Sigmoid colon (tissue), 4 donors: Measurements from ENCODE around the gene SLC34A1.

Source experiments
- CTCF ChIP-seq, 4 experiments: fragments of 450-650 bp in 3 of 4; fragments of 200-600 bp in 1 of 4; IDR thresholded peaks; one replicate each; pipeline ENCODE4 v1.5.1; 2016 to 2019; ENCODE audit warnings: antibody characterized with exemption in 4 of 4, mild to moderate bottlenecking in 3 of 4, moderate library complexity in 2 of 4
- EP300 ChIP-seq, 4 donors: sonication (generic); formaldehyde crosslinking; IDR thresholded peaks; one replicate each; pipeline ENCODE4 v1.6.1; 2017; ENCODE audit warnings: antibody characterized with exemption in 4 of 4
- POLR2A ChIP-seq, 2 donors: fragments of 450-650 bp; IDR thresholded peaks; one replicate each; pipeline ENCODE4 v1.6.1; 2016; ENCODE audit warnings: antibody characterized with exemption in 2 of 2, mild to moderate bottlenecking in 2 of 2, moderate library complexity in 2 of 2
- POLR2AphosphoS5 ChIP-seq, 4 donors: sonication (generic); formaldehyde crosslinking; IDR thresholded peaks; one replicate each; pipeline ENCODE4 v1.6.1; 2017; ENCODE audit warnings: antibody characterized with exemption in 4 of 4

DNA sequence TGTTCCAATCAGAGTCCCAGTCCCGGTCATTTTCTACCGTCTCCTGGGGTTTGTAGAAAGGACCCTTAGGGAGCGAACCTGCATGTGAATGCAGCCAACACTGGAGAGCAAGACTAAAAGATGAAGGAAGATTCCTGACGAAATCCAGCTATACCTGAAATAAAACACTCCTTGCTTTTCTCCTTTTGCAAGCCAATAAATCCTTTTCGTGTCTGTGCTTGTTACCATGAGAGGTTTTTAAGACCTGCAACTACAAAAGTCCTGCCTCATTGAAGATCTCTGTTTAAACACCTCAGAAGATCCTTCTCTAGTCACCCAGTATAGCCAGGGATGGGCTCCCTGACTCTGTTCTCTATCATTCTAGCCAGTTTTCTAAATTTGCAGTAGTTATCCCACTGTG is 10.0 kb upstream of the SLC34A1 start:
- TF ChIP-seq CTCF (IDR thresholded peaks at IDR 0.05) (no peak), POLR2AphosphoS5 (IDR thresholded peaks at IDR 0.05) (no peak), POLR2A (IDR thresholded peaks at IDR 0.05) (no peak), EP300 (IDR thresholded peaks at IDR 0.05) (no peak)
